Lower leg skin (tissue), 4 donors: Measurements from ENCODE around the gene ZNF524. TPM values are rescaled to one million over a fixed set of nuclear protein-coding genes. Genes with fewer than 3 reads are reported as not detected.
"Not testable (repeated sequence)": the region's sequence is repeated elsewhere in the genome, so short reads cannot be mapped to it uniquely, and the experiment has no call there.

Experiments used
- DNase-seq, 2 donors: peaks; one replicate each; pipeline ENCODE4 v3.0.0-alpha.2; 2019; ENCODE audit warnings: low spot score in 2 of 2
- H3K4me3 ChIP-seq: fragments of 200-600 bp; sonication (generic); 2 replicates; pipeline ENCODE4 v1.5.1; 2017; ENCODE audit warnings: mild to moderate bottlenecking, low read depth; ENCODE audit not compliant: poor library complexity, severe bottlenecking
- POLR2A ChIP-seq, 2 donors: fragments of 450-650 bp; IDR thresholded peaks; one replicate each; pipeline ENCODE4 v1.6.1; 2016 to 2017; ENCODE audit warnings: antibody characterized with exemption in 2 of 2, mild to moderate bottlenecking in 1 of 2, moderate library complexity in 1 of 2
- WGBS, 2 donors: methylation state at CpG; one replicate each; pipeline ENCODE4 v1.1.5; 2018; 5-methylcytosine and 5-hydroxymethylcytosine counted together
- intact Hi-C: fragments of 100-400 bp; cut with DNase I; formaldehyde crosslinking; loops from one replicate; pipeline ENCODE4 v1.15.0; 2023; ENCODE audit warnings: low total_unique reads
- total RNA-seq, 4 donors: library from RNA; depleted of rRNA; stranded (reverse); fragments of >200 nt; gene quantifications; one replicate each; pipeline ENCODE4 v1.1.0, GENCODE V29; 2016
- TF ChIP-seq, protein P1 (sequence below), 3 donors: fragments of 450-650 bp; IDR thresholded peaks; one replicate each; pipeline ENCODE4 v1.5.1; 2016; ENCODE audit warnings: antibody characterized with exemption in 3 of 3, mild to moderate bottlenecking in 3 of 3, moderate library complexity in 2 of 3

The ZNF524 gene
- total RNA-seq, 4 donors from 2014 or later = 58.4 to 88.3 (median 78.3) TPM

- WGBS, 2 donors = 26 to 27% methylated on average over 12 of the region's 12 CpGs
- intact Hi-C loops = no loop called here
- H3K4me3 ChIP-seq = peak overlapping the region; percentile 67
- no peak for TF ChIP-seq POLR2A (IDR thresholded peaks at IDR 0.05)
- TF ChIP-seq, protein P1, sequence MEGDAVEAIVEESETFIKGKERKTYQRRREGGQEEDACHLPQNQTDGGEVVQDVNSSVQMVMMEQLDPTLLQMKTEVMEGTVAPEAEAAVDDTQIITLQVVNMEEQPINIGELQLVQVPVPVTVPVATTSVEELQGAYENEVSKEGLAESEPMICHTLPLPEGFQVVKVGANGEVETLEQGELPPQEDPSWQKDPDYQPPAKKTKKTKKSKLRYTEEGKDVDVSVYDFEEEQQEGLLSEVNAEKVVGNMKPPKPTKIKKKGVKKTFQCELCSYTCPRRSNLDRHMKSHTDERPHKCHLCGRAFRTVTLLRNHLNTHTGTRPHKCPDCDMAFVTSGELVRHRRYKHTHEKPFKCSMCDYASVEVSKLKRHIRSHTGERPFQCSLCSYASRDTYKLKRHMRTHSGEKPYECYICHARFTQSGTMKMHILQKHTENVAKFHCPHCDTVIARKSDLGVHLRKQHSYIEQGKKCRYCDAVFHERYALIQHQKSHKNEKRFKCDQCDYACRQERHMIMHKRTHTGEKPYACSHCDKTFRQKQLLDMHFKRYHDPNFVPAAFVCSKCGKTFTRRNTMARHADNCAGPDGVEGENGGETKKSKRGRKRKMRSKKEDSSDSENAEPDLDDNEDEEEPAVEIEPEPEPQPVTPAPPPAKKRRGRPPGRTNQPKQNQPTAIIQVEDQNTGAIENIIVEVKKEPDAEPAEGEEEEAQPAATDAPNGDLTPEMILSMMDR (IDR thresholded peaks at IDR 0.05) = no peak
- DNase-seq = no peak
Observed at GRCh38 chr19:55581145-55581822, 18.8 kb upstream of the ZNF524 start.

DNA sequence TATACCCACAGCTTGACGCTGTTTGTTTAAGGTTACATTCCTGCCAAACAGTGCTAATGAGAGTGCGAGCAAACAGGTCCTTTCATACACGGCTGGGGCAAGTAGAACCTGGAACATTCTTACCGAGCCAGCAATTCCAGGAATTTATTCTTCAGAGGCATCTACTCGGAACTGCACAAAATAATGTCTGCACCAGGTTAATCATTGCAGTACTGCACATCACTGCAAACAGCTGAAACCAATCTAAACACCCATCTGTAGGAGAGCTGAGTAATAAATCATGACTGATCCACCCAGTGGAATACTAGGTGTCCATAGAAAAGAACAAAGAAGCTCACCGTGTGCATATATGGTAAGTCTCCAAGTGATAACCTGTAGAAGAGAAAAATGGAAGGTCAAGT is 18.3 kb upstream of the ZNF524 start:
- intact Hi-C loops = no loop called here
- DNase-seq = no peak
- 12% methylated on average over 6 of the region's 6 CpGs for WGBS, 2 donors
- TF ChIP-seq, protein P1 (IDR thresholded peaks at IDR 0.05) = no peak
- no peak for TF ChIP-seq POLR2A (IDR thresholded peaks at IDR 0.05)
- H3K4me3 ChIP-seq = no peak overlapping the region

DNA sequence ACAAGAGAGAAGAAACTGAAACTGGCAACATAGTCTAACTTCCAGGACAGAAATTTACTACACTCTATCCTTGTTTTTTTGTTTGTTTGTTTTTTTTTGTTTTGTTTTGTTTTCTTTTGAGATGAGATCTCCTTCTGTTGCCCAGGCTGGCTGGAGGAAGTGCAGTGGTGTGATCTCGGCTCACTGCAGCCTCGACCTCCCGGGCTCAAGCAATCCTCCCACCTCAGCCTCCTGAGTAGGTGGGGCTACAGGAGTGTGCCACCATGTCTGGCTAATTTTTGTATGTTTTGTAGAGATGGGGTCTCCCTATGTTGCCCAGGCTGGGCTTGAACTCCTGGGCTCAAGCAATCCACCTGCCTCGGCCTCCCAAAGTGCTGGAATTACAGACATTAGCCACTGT is 17.8 kb upstream of the ZNF524 start:
- DNase-seq, intact Hi-C loops, H3K4me3 ChIP-seq: not testable (repeated sequence)
- WGBS, 2 donors = 69 to 76% methylated on average over 4 of the region's 4 CpGs

DNA sequence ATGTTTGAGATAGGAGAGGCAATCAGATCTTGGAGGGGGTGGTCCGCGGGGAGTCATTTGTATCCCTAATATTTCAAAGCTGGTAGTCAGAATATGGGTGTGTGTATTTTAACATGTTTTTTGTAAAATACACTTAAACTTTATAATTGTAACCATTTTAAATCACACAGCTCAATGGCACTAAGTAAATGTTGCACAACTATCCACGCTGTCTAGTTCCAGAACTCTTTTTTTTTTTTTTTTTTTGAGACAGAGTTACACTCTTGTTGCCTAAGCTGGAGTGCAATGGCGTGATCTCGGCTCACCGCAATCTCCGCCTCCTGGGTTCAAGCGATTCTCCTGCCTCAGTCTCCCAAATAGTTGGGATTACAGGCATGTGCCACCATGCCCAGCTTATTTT is 16.2 kb upstream of the ZNF524 start:
- 74 to 80% methylated on average over 8 of the region's 8 CpGs for WGBS, 2 donors
- intact Hi-C loops, H3K4me3 ChIP-seq, DNase-seq: not testable (repeated sequence)

GRCh38 chr19:55584871-55585270 is 15.2 kb upstream of the ZNF524 start:
- intact Hi-C loops = no loop called here
- H3K4me3 ChIP-seq = no peak overlapping the region
- no peak for DNase-seq
- 76 to 91% methylated on average over 11 of the region's 11 CpGs for WGBS, 2 donors
- no peak for TF ChIP-seq POLR2A (IDR thresholded peaks at IDR 0.05)
- TF ChIP-seq, protein P1 (IDR thresholded peaks at IDR 0.05) = no peak

DNA sequence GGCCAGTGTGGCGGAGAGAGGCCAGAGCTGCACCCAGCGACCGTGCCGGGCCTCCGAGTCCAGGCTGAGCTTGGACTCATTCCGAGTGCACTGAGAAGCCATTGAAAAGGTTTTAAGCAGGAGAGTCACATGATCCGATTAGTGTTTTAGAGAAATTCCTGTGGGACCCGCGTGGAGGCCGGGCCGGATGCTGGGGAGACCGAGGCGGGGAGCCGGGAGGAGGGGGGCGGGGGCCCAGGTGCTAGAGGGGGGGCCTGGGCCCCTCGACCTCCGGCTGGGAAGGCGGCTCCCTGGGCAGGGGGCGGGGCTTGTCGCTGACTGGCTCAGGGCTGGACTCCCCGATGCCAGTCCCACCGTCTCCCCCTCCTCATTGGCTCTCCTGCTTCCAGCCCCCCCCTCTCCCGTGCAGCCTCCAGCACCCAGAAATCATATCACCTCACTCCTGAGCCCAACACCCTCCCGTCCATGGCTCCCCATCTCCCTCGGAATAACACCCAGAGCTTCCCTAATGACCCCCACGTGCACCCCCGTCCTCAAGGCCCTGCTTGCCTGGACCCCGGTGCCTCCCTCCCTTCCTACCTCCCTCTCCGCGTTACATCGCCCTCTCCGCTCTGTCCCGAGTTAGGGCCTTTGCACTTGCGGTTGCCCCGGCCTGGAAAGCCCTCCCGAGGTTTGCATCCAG is 14.3 kb upstream of the ZNF524 start:
- no peak for TF ChIP-seq POLR2A (IDR thresholded peaks at IDR 0.05)
- TF ChIP-seq, protein P1 (IDR thresholded peaks at IDR 0.05) = no peak
- intact Hi-C loops = no loop called here
- DNase-seq = peak in 1 of 2 donors; percentile 89
- no peak overlapping the region for H3K4me3 ChIP-seq
- 3 to 5% methylated on average over 27 to 34 of the region's 36 CpGs for WGBS, 2 donors
